Stomach (tissue), 9 donors: ENCODE data around the gene SMAD2. TPM values are rescaled to one million over a fixed set of nuclear protein-coding genes. Genes with fewer than 3 reads are reported as not detected.

ENCODE experiments used
- DNase-seq, 2 donors: peaks; one replicate each; pipeline versions ENCODE4 v3.0.0 to v3.0.0-alpha.2; 2013 to 2019
- H3K27ac ChIP-seq, 5 donors: fragments of 200-600 bp in 4 of 5; sonication (generic) in 4 of 5; one replicate each; pipeline ENCODE4 v1.5.1; 2013 to 2019; ENCODE audit warnings: mild to moderate bottlenecking in 1 of 5, moderate library complexity in 1 of 5
- H3K27me3 ChIP-seq, 3 donors: fragments of 200-600 bp; sonication (generic); one replicate each; pipeline ENCODE4 v1.5.1; 2017 to 2019; ENCODE audit warnings: mixed run types in 1 of 3
- H3K36me3 ChIP-seq, 4 donors: fragments of 200-600 bp; sonication (generic); 1 replicate in 3 of 4; 2 replicates in 1 of 4; pipeline ENCODE4 v1.5.1; 2016 to 2019
- H3K4me1 ChIP-seq, 4 donors: fragments of 200-600 bp; sonication (generic); one replicate each; pipeline ENCODE4 v1.5.1; 2016 to 2019
- H3K4me3 ChIP-seq, 4 donors: fragments of 200-600 bp; sonication (generic) in 3 of 4; one replicate each; pipeline ENCODE4 v1.5.1; 2016 to 2019; ENCODE audit warnings: mild to moderate bottlenecking in 1 of 4
- H3K9me3 ChIP-seq, 4 donors: fragments of 200-600 bp; sonication (generic); one replicate each; pipeline ENCODE4 v1.5.1; 2016 to 2019
- CTCF ChIP-seq, 7 experiments: fragments of 450-650 bp in 4 of 7; fragments of 200-600 bp in 3 of 7; sonication (generic) in 3 of 7; IDR thresholded peaks; one replicate each; pipeline ENCODE4 v1.5.1; 2016 to 2019; ENCODE audit warnings: antibody characterized with exemption in 7 of 7, control low read depth in 2 of 7, mild to moderate bottlenecking in 1 of 7
- EP300 ChIP-seq: sonication (generic); formaldehyde crosslinking; IDR thresholded peaks from one replicate; pipeline ENCODE4 v1.6.1; 2017; ENCODE audit warnings: antibody characterized with exemption
- POLR2A ChIP-seq, 4 donors: fragments of 450-650 bp; IDR thresholded peaks; one replicate each; pipeline ENCODE4 v1.6.1; 2016; ENCODE audit warnings: antibody characterized with exemption in 4 of 4, control low read depth in 2 of 4, mild to moderate bottlenecking in 1 of 4, moderate library complexity in 1 of 4
- POLR2AphosphoS5 ChIP-seq, 3 donors: sonication (generic); formaldehyde crosslinking; IDR thresholded peaks; one replicate each; pipeline ENCODE4 v1.6.1; 2016; ENCODE audit warnings: antibody characterized with exemption in 3 of 3
- WGBS, 5 donors: extraction: QIAGEN DNeasy Blood & Tissue Kit in 3 of 5; methylation state at CpG; one replicate each; pipeline versions ENCODE4 v1.1.5 to v1.1.7; 2013 to 2018; 5-methylcytosine and 5-hydroxymethylcytosine counted together
- intact Hi-C: fragments of 100-400 bp; cut with DNase I; formaldehyde crosslinking; loops from one replicate; pipeline ENCODE4 v1.15.1; 2023; ENCODE audit warnings: low total_unique reads
- polyA plus RNA-seq, 3 donors: library from polyadenylated mRNA; stranded (reverse); fragments of 200-250 nt; gene quantifications; one replicate each; pipeline ENCODE4 v1.2.3, GENCODE V29; 2013
- total RNA-seq, 5 donors: library from RNA; depleted of rRNA; stranded (reverse); fragments of >200 nt; gene quantifications; one replicate each; pipeline versions ENCODE4 v1.1.0 to v1.2.3, GENCODE V29; 2014 to 2016
- donor health status: healthy with polysubstance abuse.
- donor health status: Bipolar disorder and iron deficiency.
- donor health status: healthy.

The SMAD2 gene
- total and polyA plus RNA-seq, 8 donors: 18.9 to 233 (median 46.3) TPM

DNA sequence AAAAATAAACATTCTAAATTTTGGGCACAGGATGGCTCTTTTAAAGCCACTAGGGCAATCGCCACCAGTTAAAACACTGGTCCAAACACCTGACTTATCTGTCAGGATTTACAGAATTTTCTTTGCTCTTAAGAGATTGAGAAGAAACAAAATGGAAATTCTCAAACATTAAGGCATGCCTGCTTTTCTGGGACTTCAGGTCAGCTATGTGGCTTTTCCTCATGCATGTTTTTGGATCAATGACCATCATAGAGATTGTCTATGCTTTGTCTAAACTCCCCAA lies 112.7 kb downstream of the SMAD2 start:
- no peaks in the 10 kb centered on the region for H3K36me3 ChIP-seq
- peaks cover 0 to 15% (median 2%) of the 10 kb centered on the region in 4 donors for H3K4me1 ChIP-seq
- H3K27me3 ChIP-seq: no peaks in the 10 kb centered on the region
- TF ChIP-seq CTCF (IDR thresholded peaks at IDR 0.05): no peak
- no peak for TF ChIP-seq POLR2A (IDR thresholded peaks at IDR 0.05)
- no peak for TF ChIP-seq POLR2AphosphoS5 (IDR thresholded peaks at IDR 0.05)
- TF ChIP-seq EP300: no peak
- peak overlapping the region in 1 of 4 donors; percentile 11 for H3K4me3 ChIP-seq
- DNase-seq: no peak
- intact Hi-C loops: no loop called here
- H3K27ac ChIP-seq: peak overlapping the region in 3 of 5 donors; percentile 9 to 63 (median 24)
- WGBS, 5 donors: 48 to 66% (median 54%) methylated on average over 1 of the region's 1 CpG
- no peaks in the 10 kb centered on the region for H3K9me3 ChIP-seq

DNA sequence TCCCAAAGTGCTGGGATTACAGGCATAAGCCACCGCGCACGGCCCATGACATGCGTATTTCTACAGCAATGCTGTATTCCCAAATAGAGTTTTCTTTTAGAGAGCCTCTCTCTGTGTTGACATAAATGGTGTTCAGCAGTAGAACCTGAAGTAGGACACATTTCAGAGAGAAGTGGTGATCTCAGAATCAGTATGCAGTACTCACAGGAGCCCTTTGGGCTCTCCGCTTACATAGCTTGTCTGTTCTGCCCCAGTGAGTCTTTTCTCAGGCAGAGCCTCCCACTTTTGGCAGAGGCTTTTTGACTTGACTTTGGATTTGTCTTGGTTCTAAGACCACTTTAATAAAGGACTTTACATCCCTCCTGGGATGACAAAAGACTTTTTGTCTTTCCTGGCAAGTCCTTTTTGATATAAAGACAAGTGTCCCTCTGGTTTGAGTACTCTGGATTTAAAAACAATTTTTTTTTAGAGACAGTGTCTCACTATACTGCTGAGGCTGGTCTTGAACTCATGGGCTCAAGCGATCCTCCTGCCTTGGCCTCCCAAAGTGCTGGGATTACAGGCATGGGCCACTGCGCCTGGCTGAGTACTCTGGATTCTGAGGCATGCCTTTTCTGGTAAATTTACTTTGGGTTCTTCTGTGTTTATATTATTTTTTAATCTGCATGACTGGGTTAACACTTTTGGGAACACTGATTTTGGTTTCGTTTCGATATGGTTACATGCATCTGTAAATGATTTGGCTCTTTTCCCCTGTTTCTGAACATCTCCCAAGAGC lies 113.3 kb downstream of the SMAD2 start:
- no peak for TF ChIP-seq CTCF (IDR thresholded peaks at IDR 0.05)
- TF ChIP-seq POLR2AphosphoS5 (IDR thresholded peaks at IDR 0.05): no peak
- TF ChIP-seq EP300: no peak
- no peak for TF ChIP-seq POLR2A (IDR thresholded peaks at IDR 0.05)
- peak overlapping the region in 1 of 4 donors; percentile 11 for H3K4me3 ChIP-seq
- no peaks in the 10 kb centered on the region for H3K36me3 ChIP-seq
- H3K9me3 ChIP-seq: no peaks in the 10 kb centered on the region
- H3K27me3 ChIP-seq: no peaks in the 10 kb centered on the region
- intact Hi-C loops: no loop called here
- DNase-seq: no peak
- 79 to 88% (median 81%) methylated on average over 9 of the region's 9 CpGs for WGBS, 5 donors
- peak overlapping the region in 3 of 5 donors; percentile 9 to 63 (median 24) for H3K27ac ChIP-seq
- peaks cover 0 to 15% (median 2%) of the 10 kb centered on the region in 4 donors for H3K4me1 ChIP-seq

DNA sequence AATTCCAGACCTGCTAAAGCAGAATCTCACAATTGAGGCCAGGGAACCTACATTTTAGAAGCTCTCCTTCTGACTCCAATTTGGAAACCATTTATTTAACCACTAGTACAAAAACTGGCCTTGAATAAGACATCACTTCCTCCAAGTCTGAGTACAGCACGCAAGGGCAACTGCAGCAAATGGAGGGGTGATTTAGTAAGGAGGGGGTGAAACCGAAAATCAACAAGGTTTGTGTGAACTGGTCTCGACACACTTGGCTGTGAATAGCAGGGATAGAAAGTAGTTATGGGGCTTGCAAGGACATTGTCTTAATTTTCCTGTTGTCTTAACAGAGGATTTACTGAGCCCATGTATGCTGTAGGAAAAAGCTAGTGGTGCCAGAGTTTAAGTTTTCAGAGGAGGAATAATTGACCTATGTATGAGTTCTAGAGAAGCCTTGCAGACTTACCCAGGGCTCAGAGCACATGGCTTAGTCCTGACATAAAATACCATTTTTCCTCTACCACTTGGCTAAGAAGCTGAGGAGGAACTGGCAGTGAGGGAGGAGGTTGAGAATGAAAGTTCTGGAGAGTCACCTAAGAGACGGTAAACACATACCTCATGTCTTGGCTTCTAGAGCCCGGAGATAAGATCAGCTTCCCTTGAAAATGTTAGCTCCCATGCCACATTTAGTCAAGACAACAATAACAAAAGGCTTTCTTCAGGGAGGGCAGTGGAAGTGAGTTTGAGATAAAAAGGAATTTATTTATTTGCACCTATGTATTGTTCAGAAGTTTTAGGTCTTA lies 114.8 kb downstream of the SMAD2 start:
- no peaks in the 10 kb centered on the region for H3K27me3 ChIP-seq
- 65 to 71% (median 68%) methylated on average over 5 of the region's 5 CpGs for WGBS, 5 donors
- H3K9me3 ChIP-seq: no peaks in the 10 kb centered on the region
- no peak for DNase-seq
- H3K4me1 ChIP-seq: peaks cover 0 to 15% (median 2%) of the 10 kb centered on the region in 4 donors
- H3K36me3 ChIP-seq: no peaks in the 10 kb centered on the region
- intact Hi-C loops: no loop called here
- TF ChIP-seq POLR2AphosphoS5 (IDR thresholded peaks at IDR 0.05) (no peak), CTCF (IDR thresholded peaks at IDR 0.05) (no peak), EP300 (no peak), POLR2A (IDR thresholded peaks at IDR 0.05) (no peak)
- no peak overlapping the region for H3K27ac ChIP-seq
- no peak overlapping the region for H3K4me3 ChIP-seq

DNA sequence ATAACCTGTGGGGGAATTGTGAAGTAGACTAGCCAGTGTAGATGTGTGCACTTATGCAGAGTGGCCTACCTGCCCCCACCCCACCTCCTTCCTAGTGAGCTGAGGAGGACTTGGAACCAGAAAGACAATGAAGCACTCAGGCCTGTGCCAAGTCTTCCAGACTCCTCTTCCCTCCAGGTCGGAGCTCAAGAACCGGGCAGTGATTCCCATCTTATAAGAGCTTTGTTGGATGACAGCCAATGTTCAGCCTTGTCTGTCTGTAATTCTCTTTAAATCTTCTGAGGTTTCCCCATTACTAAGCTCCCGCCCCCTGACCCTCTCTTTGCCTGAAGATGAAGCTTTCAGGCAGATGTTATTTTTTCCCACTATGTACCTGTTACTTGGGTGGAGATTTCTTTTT lies 121.0 kb downstream of the SMAD2 start:
- Histone ChIP-seq H3K27me3 (no peaks in the 10 kb centered on the region), H3K4me3 (no peak overlapping the region), H3K27ac (no peak overlapping the region), H3K36me3 (no peaks in the 10 kb centered on the region), H3K4me1 (no peaks in the 10 kb centered on the region), H3K9me3 (no peaks in the 10 kb centered on the region)
- TF ChIP-seq POLR2A (IDR thresholded peaks at IDR 0.05) (no peak), CTCF (IDR thresholded peaks at IDR 0.05) (no peak), EP300 (no peak), POLR2AphosphoS5 (IDR thresholded peaks at IDR 0.05) (no peak)
- peak in 1 of 2 donors; percentile 26 for DNase-seq
- 50 to 79% (median 61%) methylated on average over 3 of the region's 3 CpGs for WGBS, 5 donors
- intact Hi-C loops: no loop called here
